B cell (primary cell): ENCODE data around the gene PCSK1.

Experiments used
- CTCF ChIP-seq: fragments of 200-600 bp; IDR thresholded peaks from one replicate; pipeline ENCODE4 v1.8.0; 2022; ENCODE audit warnings: antibody characterized with exemption, mild to moderate bottlenecking
- EZH2 ChIP-seq: IDR thresholded peaks from 2 replicates; pipeline ENCODE4 v1.6.1; 2012; ENCODE audit warnings: borderline replicate concordance, low read depth, mild to moderate bottlenecking, moderate library complexity, low read length; ENCODE audit not compliant: insufficient read depth, poor library complexity, severe bottlenecking

DNA sequence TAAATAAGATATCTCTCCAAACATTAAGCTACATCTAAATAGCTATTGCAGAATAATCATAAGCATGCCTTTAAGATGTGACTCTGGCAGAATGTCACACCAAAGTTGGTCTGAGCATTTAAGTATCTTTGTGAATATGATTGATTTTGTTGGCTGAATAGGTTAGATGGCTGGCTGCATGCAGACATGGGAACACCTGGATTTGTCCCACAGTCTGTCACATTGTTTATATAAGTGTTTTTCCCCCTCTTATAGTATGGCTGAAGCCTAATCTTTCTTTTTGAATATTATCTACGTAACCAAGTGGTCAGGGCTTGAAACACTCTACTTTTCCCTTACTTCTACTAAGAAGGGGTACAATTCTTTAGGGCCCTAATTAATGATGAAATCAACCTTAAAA is 36.2 kb downstream of the PCSK1 start:
- TF ChIP-seq CTCF (no peak), EZH2 (no peak)
